Measurements from ENCODE around the gene IGSF9.

GRCh38 chr1:159906960-159907359 is 38.5 kb downstream of the IGSF9 start:
- TF ChIP-seq CTCF (conservative IDR thresholded peaks at IDR 0.05; ENCODE audit: low read depth, low read length) (no peak), EZH2phosphoT487 (IDR thresholded peaks at IDR 0.05; ENCODE audit: borderline replicate concordance, low read length) (no peak), EZH2 (IDR thresholded peaks at IDR 0.05; ENCODE audit: low read length, unreplicated experiment) (no peak)

Measured in PC-3 (cell line).